Nephron (organoid): Measurements from ENCODE around the gene ZNF254.
A peak's percentile ranks its signal among the peaks of the same experiment; 100 is the strongest.
"Not testable (repeated sequence)": the region's sequence is repeated elsewhere in the genome, so short reads cannot be mapped to it uniquely, and the experiment has no call there.

ENCODE experiments used
- H3K27ac Mint-ChIP-seq, 3 experiments: 2 replicates each; pipeline ENCODE4 v1.8.0; 2020; ENCODE audit warnings: mixed read lengths in 3 of 3, mild to moderate bottlenecking in 2 of 3, moderate library complexity in 1 of 3
- H3K27me3 Mint-ChIP-seq: 2 replicates; pipeline ENCODE4 v1.8.0; 2021; ENCODE audit warnings: low read depth, mild to moderate bottlenecking, moderate library complexity, mixed read lengths
- H3K36me3 Mint-ChIP-seq: 2 replicates; pipeline ENCODE4 v1.8.0; 2020; ENCODE audit warnings: low read depth, mixed read lengths
- H3K4me1 Mint-ChIP-seq: 2 replicates; pipeline ENCODE4 v1.8.0; 2020; ENCODE audit warnings: mixed read lengths
- H3K4me3 Mint-ChIP-seq, 3 experiments: 2 replicates each; pipeline ENCODE4 v1.8.0; 2020; ENCODE audit warnings: mild to moderate bottlenecking in 3 of 3, mixed read lengths in 3 of 3, moderate library complexity in 2 of 3
- H3K9me3 Mint-ChIP-seq: 2 replicates; pipeline ENCODE4 v1.8.0; 2020; ENCODE audit warnings: mixed read lengths
- TF ChIP-seq, protein P1 (sequence below), 3 experiments: fragments of 200-600 bp; sonication (generic); IDR thresholded peaks; one replicate each; pipeline ENCODE4 v1.5.0; 2021; ENCODE audit warnings: antibody characterized with exemption in 3 of 3; ENCODE audit not compliant: unreplicated experiment in 3 of 3

Gene ZNF254

DNA sequence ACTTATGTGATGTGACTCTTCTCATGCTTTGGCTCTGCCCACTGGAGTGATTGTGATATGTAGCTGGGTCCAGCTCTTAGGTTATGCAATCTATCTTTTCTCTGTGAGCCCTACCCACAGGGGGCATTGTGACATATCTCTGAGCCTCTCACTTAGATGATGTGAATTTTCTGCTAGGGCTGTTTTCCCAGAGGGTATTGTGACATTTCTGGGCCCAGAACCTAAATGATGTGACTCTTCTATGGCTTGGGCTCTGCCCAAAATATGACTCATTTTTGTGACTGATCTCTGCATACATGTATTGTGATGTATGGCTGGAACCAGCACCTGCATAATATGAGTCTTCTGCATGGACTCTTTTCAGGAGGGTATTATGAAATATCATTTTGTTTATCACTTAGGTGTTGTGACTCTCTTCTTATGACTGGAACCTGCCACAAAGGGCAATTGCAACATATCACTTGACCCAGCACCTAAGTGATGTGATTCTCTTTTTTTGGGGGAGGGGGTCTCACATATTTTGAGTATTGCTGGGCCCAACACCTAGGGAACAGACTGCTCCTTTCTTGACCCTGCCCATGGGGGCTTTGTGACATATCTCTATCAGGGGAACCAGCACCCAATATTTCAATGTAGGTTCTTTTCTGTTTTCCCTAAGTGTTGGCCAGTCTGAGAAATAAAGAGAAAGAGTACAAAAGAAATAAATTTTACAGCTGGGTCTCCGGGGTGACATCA lies 12.1 kb upstream of the ZNF254 start:
- peaks cover 4% of the 10 kb centered on the region for H3K4me1 Mint-ChIP-seq
- H3K9me3 Mint-ChIP-seq: no peaks in the 10 kb centered on the region
- peak overlapping the region in 1 of 3 experiments; percentile 59 for H3K27ac Mint-ChIP-seq
- H3K4me3 Mint-ChIP-seq: no peak overlapping the region
- TF ChIP-seq, protein P1, sequence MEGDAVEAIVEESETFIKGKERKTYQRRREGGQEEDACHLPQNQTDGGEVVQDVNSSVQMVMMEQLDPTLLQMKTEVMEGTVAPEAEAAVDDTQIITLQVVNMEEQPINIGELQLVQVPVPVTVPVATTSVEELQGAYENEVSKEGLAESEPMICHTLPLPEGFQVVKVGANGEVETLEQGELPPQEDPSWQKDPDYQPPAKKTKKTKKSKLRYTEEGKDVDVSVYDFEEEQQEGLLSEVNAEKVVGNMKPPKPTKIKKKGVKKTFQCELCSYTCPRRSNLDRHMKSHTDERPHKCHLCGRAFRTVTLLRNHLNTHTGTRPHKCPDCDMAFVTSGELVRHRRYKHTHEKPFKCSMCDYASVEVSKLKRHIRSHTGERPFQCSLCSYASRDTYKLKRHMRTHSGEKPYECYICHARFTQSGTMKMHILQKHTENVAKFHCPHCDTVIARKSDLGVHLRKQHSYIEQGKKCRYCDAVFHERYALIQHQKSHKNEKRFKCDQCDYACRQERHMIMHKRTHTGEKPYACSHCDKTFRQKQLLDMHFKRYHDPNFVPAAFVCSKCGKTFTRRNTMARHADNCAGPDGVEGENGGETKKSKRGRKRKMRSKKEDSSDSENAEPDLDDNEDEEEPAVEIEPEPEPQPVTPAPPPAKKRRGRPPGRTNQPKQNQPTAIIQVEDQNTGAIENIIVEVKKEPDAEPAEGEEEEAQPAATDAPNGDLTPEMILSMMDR (IDR thresholded peaks at IDR 0.05; ENCODE audit: unreplicated experiment in 3 of 3): no peak
- no peaks in the 10 kb centered on the region for H3K27me3 Mint-ChIP-seq
- H3K36me3 Mint-ChIP-seq: peaks cover 84% of the 10 kb centered on the region

DNA sequence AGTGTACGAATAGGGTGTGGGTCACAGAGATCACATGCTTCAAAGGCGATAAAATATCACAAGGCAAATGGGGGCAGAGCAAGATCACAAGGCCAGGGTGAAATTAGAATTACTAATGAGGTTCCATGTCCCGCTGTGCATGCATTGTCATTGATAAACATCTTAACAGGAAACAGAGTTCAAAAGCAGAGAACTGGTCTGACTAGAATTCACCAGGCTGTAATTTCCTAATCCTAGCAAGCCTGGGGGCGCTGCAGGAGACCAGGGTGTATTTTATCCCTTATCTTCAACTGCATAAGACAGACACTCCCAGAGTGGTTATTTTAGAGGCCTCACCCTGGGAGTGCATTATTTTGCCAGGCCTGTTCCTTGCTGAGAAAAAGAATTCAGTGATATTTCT lies 11.5 kb upstream of the ZNF254 start:
- not testable (repeated sequence) for H3K4me3 Mint-ChIP-seq, H3K9me3 Mint-ChIP-seq, H3K27me3 Mint-ChIP-seq, H3K4me1 Mint-ChIP-seq
- H3K27ac Mint-ChIP-seq: peak overlapping the region in 1 of 3 experiments; percentile 59
- peaks cover 86% of the 10 kb centered on the region for H3K36me3 Mint-ChIP-seq

DNA sequence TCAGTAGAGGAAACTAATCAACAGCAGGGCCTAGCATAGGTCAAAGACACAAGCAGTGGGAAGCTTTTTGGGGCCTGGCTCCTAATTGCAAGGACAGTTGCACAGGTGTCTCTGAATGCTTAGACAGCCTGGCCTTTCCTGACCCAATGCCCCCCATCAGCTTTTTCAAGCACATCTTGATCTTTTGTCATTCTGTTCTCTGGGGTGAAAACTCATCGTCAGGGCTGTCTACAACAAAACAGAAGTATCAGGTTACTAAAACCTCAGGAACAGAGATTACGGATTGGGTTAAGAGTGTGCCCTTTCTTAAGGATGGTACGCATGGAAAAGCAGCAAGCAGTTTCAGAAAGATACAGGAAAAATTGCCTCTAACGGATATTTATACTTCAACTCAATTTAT lies 8.3 kb upstream of the ZNF254 start:
- H3K27me3 Mint-ChIP-seq: no peaks in the 10 kb centered on the region
- H3K36me3 Mint-ChIP-seq: peaks cover 70% of the 10 kb centered on the region
- H3K4me3 Mint-ChIP-seq: no peak overlapping the region
- TF ChIP-seq, protein P1 (IDR thresholded peaks at IDR 0.05; ENCODE audit: unreplicated experiment in 3 of 3): no peak
- no peak overlapping the region for H3K27ac Mint-ChIP-seq
- peaks cover 4% of the 10 kb centered on the region for H3K4me1 Mint-ChIP-seq
- H3K9me3 Mint-ChIP-seq: no peaks in the 10 kb centered on the region

DNA sequence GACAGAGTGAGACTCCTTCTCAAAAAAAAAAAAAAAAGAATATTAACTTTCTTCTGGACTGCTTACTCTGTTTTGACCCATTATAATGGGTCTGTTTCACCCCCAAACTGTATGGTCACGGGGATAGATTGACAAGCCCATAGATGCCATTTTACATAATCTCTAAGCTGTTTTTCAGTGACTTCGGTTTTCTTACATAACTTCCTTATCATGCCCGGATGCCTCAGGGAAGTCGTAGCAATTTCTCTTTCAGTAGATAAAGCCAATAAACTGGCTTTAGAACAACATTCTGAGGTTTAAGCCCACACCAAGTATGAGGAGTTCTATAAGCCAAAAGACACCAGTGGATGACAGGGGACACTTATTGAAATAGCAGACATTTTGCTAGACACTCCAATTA lies 5.9 kb upstream of the ZNF254 start:
- Mint-ChIP-seq H3K36me3 (peaks cover 50% of the 10 kb centered on the region), H3K4me1 (peaks cover 4% of the 10 kb centered on the region), H3K4me3 (no peak overlapping the region), H3K27ac (no peak overlapping the region), H3K27me3 (no peaks in the 10 kb centered on the region), H3K9me3 (no peaks in the 10 kb centered on the region)
- TF ChIP-seq, protein P1 (IDR thresholded peaks at IDR 0.05; ENCODE audit: unreplicated experiment in 3 of 3): no peak

DNA sequence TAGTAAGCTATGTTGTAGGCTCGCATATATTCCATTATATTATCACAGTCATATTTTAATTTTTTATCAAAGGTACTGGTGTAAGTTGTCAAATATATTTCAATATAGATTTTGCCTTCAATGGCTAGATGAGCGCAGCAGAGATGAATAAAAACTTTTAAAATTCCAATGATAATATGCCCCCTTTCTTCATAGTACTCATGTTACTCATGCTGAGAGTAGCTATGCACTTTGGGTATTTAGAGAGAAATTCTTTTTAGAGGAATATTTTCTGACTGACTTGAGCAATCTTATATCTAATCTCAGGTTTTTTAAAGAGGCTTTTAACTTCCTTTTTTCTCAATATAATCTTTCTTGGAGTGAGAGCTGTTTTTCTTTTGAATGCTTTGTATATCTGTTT lies 11.4 kb downstream of the ZNF254 start:
- Mint-ChIP-seq H3K27ac (no peak overlapping the region), H3K4me1 (no peaks in the 10 kb centered on the region), H3K9me3 (peaks cover 42% of the 10 kb centered on the region), H3K36me3 (peaks cover 91% of the 10 kb centered on the region), H3K4me3 (no peak overlapping the region), H3K27me3 (no peaks in the 10 kb centered on the region)
- TF ChIP-seq, protein P1 (IDR thresholded peaks at IDR 0.05; ENCODE audit: unreplicated experiment in 3 of 3): no peak

DNA sequence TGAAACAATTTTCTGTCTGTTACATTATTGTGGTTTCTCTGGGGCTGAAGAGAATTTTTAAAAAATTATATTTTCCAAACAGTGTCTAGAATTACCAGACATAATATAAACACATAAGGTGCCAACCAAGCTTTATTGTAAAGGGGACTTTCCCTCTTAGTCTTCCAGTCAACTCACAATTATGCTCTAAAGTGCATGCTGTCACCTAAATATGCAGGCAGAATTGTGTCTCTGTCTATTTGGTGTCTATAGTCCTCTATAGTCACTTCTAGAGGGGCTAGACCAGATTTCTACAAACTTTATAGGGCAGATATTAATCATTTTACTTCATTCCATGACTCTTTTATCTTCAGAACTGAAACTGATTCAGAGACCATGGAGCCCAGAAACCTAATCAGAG lies 12.8 kb downstream of the ZNF254 start:
- H3K4me1 Mint-ChIP-seq: no peaks in the 10 kb centered on the region
- peaks cover 51% of the 10 kb centered on the region for H3K9me3 Mint-ChIP-seq
- TF ChIP-seq, protein P1 (IDR thresholded peaks at IDR 0.05; ENCODE audit: unreplicated experiment in 3 of 3): no peak
- H3K4me3 Mint-ChIP-seq: no peak overlapping the region
- peaks cover 91% of the 10 kb centered on the region for H3K36me3 Mint-ChIP-seq
- H3K27ac Mint-ChIP-seq: no peak overlapping the region
- no peaks in the 10 kb centered on the region for H3K27me3 Mint-ChIP-seq

DNA sequence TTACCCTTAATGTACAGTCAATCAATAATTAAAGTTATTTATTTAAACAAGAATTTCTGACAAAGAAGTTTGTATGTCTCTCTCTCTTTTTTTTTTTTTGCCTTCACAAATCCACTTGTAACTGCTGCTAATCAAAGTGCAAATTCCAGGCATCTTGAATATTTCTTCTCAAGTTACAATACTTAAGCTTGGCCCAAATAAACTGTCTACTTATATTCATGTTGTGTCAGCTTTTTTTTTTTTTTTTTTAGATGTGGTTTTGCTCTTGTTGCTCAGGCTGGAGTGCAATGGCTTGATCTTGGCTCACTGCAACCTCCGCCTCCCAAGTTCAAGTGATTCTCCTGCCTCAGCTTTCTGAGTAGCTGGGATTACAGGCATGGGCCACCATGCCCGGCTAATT lies 13.6 kb downstream of the ZNF254 start:
- not testable (repeated sequence) for H3K27me3 Mint-ChIP-seq, H3K4me3 Mint-ChIP-seq, H3K4me1 Mint-ChIP-seq, H3K27ac Mint-ChIP-seq
- H3K36me3 Mint-ChIP-seq: peaks cover 91% of the 10 kb centered on the region
- peaks cover 49% of the 10 kb centered on the region for H3K9me3 Mint-ChIP-seq
